HG03457 (cell line): Measurements from ENCODE around the gene HHAT.

Experiments used
- ATAC-seq: cut with Tn5 transposase; IDR thresholded peaks from one replicate; pipeline ENCODE4 v1.9.1; 2021; ENCODE audit warnings: moderate number of reproducible peaks; ENCODE audit not compliant: unreplicated experiment

HHAT gene

DNA sequence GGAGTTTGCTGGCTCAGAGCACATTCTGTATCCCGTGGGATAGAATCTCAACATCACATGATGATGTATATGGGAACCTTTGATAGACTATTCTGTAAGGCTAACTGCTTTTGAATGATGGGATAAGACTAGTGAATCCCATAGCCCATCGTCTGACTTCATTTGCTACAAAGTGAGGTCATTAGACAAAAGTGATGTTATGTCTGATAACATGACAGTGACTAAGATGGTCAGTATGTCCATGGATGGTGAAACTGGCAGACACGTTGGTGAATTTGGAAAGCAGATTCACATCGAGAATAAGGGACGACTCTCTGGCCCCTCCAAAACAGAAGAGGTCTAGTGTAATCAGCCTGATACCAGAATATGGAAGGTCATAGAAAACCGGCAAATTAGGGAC lies 108.4 kb downstream of the HHAT start:
- ATAC-seq = no peak

DNA sequence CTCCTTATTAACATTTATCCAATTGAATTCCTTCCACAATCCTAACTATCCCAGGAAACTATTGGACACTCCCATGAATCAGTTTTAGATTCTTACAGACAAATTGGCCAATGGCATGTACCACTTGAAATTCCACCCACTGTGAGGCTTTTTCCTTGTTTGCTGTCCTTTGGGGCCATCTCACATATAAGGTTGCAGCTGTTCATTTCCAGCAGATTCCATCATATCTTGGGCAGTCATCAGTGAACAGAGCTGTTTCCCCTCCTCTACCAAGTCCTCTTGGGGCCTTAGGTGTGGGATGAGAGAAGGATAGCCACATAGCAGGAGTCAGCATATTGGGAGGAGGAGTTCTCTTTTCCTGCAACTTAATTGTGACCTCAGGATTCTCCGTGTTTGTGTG lies 109.1 kb downstream of the HHAT start:
- no peak for ATAC-seq

DNA sequence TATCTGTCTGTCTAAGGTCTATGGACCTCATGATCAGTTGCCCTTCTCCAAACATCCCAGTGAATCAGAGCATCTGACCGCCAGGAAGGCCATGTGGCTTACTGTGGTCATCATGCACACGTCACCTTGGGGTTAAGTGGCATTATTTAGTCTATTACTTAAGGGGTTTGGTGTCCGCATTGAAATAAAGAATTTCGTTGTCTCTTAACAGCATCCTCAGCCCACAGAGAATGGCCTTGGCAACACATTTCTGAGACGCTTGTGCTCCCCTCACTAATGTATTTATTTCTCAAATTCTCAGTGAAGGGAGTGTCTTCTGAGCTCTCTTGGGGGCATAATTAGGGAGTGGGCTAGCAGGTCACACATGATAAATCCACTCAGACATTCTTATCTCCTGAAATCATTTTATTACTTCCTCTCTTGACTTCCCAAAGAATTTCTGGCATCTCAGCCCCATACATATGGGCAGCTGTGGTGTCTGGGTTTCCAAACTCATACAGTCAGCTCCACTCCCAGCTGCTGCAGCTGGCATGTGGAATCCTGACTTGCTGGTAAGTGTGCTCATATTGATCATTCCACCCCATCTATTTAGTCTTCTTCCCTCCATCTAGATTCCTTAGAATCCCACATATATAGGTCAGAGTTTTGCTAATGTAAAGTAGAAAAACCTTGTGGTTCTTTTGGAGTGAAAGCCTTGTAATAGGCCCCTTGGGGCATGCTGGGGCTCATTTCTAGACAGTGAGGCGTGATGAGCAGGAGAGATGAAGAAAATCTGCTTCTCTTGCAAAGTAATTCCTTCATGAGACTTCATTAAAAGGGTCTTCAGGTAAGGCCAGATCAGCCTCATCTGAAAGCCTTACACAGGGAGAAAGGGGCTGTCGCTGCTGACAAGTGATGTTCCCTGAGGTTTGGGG lies 110.5 kb downstream of the HHAT start:
- ATAC-seq = no peak

DNA sequence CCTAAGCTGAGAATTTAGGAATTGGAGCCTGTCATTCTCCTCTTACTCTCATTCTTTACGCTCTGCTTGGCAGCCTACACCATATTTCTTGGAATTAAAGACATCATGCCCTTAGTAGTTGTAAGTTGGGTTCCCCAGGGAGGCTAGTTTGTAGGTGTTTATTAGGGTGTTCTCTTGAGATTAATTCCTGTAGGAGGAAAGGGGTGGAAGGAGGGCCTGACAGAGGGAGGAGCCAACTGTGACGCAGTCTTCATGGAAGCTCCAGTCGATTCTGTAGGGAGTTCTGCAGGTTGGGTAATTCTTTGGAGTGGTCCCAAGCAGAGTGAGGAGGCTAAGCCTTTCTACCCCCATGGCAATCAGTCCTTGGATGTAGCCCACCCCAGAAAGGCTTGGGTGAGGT lies 111.4 kb downstream of the HHAT start:
- no peak for ATAC-seq

DNA sequence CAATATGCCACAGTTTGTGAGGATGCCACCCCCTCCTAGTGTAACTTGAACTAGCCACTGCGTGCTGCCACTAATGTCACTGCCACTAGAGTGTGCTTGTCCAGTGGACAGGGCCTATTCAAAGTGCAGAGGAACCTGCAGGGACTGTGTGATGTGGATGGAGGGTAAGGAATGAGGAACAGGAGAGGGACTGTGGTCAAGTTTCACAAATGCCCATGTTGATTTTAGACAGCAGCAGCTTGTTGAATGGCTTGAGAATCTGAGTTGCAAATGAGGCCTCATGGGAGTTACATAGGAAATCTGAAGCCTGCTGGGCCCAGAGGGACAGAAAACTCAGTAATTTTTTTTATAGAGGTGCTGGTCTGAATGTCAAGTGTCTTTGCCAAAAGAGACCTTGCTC lies 112.3 kb downstream of the HHAT start:
- no peak for ATAC-seq

DNA sequence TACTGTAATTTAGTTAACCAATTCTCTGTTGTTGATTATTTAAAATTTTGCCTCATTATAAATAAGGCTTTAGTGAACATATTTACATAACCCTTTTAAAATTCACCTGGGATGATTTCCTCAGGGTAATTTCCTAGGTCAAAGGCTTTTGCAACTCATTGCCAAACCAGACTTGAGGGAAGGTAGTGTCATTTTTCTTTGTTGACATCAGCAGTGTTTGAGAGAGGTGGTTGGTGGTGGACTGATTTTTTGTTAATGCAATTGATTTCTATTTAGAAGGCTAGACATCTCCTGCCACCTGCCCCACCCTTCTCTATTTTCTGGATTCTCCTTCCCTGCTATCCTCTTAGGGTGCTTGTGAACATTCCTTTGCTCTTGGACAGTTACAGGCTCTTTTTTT lies 116.8 kb downstream of the HHAT start:
- no peak for ATAC-seq

DNA sequence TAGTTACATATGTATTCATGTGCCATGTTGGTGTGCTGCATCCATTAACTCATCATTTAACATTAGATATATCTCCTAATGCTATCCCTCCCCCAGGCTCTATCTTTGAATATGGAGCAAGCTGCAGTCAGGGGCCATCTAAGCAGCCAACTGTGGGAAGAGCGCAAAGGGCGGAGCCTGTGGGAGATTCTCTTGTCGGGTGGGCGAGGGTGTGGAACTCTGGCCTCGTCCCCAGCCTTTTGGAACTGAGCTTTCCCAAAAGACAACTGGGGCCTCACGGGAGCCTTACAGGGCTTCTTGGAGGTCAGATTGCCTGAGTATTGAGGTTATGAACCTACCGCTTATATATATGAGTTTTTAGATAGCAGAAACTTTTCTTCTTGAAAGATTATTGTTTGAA lies 117.2 kb downstream of the HHAT start:
- ATAC-seq = no peak

DNA sequence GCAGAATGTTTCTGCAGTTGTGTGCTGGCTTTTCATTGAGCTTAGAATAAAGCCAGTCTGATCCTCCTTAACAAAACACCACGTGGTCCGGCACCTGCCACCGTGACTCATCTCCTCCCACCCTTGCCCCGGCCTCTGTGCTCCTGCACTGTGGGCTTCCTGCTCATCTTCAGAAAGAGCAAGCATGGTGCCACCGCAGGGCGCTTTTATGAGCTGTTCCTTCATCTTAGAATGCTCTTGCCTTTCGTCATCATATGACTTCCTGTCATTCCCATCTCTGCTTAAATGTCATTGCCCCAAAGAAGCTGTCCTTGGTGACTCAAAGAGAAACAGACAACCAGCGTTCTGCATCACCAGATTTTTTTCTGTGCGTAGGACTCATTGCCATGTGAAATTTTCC lies 117.8 kb downstream of the HHAT start:
- ATAC-seq = no peak

DNA sequence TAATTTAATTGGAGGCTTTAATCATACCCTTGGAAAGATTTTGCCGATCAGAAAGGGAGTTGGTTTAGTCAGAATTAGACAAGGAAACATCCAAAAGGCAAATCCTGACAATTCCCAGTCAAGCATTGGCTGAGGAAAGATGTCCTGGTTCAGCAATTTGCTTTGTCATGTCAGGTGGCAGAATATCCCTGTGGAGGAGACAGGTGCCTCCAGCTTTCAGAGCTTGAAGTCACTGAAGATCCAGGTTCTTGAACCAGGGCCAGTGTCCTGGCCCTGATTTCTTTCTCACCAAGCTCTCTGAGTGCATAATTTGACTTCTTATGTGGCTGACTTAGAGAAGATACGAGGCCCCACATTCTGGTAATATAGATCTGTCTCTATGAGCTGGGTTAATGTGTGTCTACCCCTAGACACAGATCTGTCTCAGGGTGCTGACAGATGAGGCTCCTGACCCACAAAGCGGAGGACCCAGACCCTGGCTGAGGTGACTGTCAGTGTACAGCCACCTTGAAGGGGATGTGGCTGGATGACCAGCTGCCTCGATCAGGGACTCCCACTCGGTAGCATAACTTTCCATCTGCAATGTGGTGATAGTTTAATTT lies 118.9 kb downstream of the HHAT start:
- no peak for ATAC-seq

DNA sequence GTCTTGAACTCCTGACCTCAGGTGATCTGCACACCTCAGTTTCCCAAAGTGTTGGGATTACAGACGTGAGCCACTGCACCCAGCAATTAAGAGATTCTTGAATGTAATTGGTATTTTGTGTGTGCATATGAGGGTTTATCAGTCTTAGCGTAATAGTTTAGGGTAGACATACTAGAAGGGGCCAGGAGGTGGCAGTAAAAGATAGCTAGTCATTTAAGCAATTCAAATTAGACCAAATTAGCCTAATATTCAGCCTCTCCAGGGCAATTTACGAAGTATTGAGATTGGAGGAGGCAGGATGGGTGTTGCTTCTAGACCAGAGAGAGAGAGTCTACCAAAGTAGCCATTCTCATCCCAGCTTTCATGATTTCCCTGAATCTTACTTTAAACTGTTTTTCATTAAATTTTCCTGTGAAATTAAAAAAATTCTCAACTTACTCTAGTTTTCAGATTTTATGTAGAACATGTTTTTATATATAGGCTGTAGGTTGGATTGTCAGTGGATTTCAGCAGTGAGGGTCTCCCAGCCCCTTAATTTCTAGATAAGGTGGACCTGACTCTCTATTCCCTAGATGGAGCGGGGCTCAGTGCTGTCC lies 119.7 kb downstream of the HHAT start:
- no peak for ATAC-seq

DNA sequence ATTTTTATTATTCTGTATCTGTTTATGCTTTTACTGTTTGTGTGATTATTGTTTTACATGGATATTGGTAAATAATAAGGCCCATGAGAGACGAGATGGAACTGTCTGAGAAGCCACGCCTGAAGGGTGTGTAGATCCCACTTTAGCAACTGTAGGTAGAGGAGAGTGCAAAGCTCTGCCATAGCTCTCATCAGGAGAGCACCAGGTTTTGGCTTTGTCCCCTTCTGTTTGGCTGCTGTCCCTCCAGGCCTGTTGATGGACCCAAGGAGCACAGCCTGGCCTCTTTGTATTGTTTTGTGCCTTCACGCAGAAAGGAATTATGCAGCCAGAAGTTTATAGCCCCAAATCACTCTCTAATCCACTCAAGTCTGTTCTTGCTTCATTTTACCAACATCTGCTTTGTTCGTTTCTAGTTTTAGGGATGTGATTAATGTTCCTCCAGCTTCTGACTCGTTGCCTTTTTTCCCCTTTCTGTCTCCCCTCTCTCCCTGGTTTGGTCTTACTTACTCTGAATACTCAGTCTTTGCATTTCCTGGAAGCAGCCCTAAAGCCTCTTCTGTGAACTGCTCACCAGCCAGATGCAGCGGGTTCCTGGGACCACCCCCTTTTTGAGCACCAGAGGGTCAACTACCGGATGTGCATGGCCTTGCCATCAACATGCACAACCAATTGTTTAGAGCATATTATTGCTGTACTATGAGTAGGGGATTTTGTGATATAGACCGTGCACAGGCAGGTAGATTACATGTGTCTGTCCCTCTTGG lies 127.3 kb downstream of the HHAT start:
- ATAC-seq = no peak

DNA sequence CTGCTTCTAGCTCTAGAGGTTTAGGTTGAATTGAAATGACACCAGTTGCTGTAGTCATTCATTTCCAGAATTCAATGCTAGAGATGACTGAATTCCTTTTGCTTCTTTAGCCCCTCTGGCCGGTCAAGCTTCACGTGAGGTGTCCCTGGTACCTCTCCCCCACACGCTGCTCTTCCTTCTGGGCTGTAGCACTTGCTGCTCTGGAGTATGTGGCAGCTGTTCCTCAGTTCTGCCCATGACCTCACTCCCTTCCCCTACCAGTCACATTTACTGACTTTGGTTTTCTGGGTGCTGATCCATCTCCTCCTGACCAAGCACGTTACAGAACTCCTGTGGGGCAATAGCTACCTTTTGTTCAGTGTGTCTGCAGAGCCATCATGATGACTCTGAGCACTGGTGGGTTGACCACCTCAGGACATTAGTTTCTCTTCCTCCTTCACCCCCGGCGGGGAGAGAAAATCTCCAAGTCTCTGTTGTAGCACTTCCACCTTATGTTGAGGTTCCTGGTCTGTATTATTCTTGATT lies 128.1 kb downstream of the HHAT start:
- ATAC-seq = no peak

DNA sequence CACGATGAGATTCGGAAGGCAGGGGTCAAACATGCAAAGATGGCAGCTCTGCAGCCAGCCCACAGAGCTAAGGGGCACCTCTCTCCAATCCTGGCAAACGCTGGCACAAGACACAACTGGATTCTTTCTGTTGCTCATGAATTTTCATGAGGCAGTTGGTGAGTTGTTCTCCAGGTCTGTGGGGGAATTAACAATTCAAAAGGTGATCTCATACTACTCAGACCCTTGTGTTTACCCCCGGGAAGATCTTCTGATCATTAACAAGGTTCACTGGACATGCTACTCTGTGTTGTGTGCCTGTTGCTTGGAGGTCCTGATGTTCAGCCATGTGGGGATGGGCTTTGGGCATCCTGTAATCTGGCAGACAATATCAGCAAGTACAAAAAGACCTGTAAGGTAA lies 128.9 kb downstream of the HHAT start:
- ATAC-seq = no peak

DNA sequence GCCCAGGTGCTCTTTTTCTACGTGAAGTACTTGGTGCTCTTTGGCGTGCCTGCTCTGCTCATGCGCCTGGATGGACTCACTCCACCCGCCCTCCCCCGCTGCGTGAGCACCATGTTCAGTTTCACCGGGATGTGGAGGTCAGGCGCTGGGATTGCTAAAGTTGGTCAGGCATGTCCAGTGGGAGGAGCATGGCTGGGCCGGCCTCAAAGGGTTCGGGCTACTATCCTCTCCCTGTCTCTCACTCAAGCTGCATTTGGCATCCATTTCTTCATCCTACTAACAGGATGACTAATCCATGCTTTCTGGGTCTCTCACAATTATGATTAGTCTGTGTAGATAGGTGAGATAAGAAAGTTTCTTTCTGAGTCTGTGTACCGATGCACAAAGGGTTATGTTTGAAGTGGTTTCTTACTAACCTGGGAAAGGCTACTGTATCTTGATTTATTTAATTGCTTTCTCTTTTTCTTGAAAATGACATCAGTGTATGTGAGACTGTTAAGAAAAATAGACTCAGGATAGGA lies 135.9 kb downstream of the HHAT start:
- ATAC-seq = no peak

DNA sequence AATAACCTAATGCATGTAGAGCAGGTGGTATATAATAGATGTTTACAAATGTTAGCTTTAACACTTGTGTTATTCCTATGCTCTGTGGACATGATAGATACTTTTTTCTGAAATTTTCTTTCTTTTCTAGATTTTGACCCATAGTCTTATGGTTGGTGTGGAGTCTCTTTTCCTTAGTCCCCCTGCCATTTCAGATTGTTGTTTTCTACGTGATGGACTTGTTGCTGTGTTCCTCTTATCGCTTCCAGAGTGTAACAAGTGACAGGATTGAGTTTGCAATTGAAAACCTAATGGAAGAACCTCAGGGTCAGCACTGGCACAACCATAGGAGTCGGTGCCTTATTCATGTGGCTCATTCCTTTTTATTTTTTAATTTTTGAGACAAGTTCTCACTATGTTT lies 136.4 kb downstream of the HHAT start:
- ATAC-seq = no peak

DNA sequence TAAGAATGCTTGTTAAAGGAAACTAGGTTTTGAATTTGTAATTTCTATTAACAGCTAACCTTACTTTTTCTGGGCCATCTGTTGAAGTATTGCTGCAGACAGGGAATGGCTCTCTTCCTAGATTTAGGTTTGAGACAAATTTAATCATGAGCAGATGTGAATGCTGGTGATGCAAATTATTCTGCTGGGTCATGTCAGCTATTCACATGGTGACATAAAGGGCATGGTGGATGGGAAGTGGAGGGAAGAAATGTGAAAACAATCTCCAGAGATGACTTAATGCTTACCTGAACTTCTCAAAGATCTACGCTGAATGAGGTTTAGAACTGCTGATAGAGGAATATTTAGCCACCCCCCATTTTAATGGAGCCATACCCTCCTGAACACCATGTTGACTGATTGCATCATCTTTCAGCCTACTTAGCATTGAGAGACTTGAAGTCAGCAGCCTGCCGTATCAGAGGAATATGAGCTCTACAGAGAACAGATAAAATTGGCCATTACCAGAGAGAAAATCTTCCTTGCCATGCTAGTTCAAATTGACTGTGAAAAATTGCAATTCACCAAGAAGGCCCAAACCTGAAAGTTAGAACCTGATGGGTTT lies 138.8 kb downstream of the HHAT start:
- ATAC-seq = no peak

DNA sequence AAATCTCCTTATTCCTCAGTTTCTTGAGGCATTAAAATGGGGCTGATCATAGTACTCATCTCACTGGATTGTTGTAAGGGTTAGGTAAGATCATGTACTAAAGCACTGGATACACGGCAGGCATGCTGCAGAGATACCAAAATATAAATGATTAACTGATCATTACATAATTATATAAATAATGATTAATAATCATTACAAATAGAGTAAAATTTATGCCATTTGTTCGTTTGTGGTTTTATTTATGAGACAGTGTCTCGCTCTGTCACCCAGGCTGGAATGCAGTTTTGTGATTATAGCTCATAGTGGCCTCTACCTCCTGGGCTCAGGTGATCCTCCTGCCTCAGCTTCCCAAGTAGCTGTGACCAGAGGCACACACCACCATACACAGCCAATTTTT lies 140.7 kb downstream of the HHAT start:
- no peak for ATAC-seq

DNA sequence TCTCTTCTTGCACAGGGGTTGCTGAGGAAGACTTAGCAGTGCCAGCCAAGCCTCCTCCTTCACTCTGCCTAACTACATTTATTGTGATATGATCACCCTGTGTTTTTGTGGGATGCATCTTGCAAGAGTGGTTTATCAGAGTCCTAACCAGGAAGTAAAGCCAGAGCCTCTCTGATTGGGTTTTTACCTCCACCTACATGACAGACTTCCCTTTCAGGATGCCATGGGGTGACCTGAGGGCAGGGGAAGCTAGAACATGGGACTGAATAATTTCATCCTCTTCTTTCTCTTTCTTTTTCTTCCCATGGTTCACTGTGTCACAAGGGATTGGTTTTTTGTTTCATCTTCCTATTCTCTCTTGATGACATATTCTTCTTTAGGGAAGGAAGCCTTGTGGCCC lies 146.6 kb downstream of the HHAT start:
- ATAC-seq = no peak

DNA sequence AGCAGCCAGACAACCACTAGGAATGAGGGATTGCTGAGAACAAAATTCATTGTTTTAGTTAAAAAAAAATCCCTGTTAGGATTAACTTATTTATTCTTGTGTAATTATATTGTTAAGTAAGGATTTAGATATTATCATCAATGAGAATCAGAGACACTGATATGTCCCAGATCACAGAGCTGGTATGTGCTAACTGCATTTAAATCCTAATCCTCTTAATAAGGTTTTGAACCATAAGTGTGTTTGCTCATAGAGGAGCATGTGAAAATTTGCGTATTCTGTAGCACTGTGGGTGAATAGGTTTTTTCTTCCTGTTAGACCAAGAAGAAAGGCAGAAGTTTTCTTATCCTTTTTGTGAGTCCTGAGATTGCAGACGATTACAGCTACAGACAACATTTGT lies 147.1 kb downstream of the HHAT start:
- no peak for ATAC-seq

DNA sequence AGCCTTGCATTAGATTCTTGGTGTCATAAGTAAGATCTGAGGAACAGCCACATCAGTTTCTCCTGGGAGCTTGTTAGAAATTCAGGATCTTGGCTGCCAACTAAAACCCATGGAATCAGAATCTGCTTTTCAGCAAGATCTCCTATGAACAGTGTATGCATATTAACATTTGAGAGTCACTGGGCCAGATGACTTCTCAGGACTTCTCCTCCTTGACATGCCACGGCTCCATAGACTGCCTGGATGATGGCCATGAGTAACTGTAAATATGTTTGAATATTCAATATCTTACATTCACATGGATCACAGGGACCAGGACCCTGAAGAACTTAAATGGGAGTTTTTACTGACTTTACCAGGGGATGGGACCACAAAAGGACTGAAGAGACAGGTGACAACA lies 148.0 kb downstream of the HHAT start:
- ATAC-seq = no peak
